ENCODE results near the gene ARSG.

Gene ARSG

GRCh38 chr17:68417317-68417716 lies 126.0 kb downstream of the ARSG start:
- Histone ChIP-seq H3K4me3 (ENCODE audit: low read length) (no peak overlapping the region), H3F3A (ENCODE audit: control insufficient read depth, insufficient read depth) (no peaks in the 10 kb centered on the region), H3K4me2 (ENCODE audit: low read length) (no peak overlapping the region), H3K79me2 (ENCODE audit: control insufficient read depth, low read length) (no peaks in the 10 kb centered on the region), H3K4me1 (ENCODE audit: control insufficient read depth, low read length) (peaks cover 3% of the 10 kb centered on the region; the same call in 1 of the 2 replicates), H3K27me3 (ENCODE audit: control insufficient read depth, low read length) (no peaks in the 10 kb centered on the region), H3K9me2 (replicated peaks; ENCODE audit: control insufficient read depth, low read length) (no peaks in the 10 kb centered on the region), H3K36me3 (ENCODE audit: control insufficient read depth, low read length) (no peaks in the 10 kb centered on the region), H3K27ac (ENCODE audit: low read depth, low read length) (no peak overlapping the region), H4K20me1 (ENCODE audit: control insufficient read depth, insufficient read depth, low read depth, low read length) (no peaks in the 10 kb centered on the region), H3K9me3 (ENCODE audit: control insufficient read depth, insufficient read depth, low read length) (no peaks in the 10 kb centered on the region)
- TF ChIP-seq EZH2phosphoT487 (IDR thresholded peaks at IDR 0.05; ENCODE audit: borderline replicate concordance, low read length): no peak
- no peak for TF ChIP-seq CTCF (IDR thresholded peaks at IDR 0.05; ENCODE audit: low read depth, low read length, poor library complexity, severe bottlenecking)

- H3K27me3 ChIP-seq (ENCODE audit: control insufficient read depth, low read length): no peaks in the 10 kb centered on the region
- H3K27ac ChIP-seq (ENCODE audit: low read depth, low read length): no peak overlapping the region
- H3F3A ChIP-seq (ENCODE audit: control insufficient read depth, insufficient read depth): no peaks in the 10 kb centered on the region
- no peaks in the 10 kb centered on the region for H3K9me3 ChIP-seq (ENCODE audit: control insufficient read depth, insufficient read depth, low read length)
- no peaks in the 10 kb centered on the region for H3K79me2 ChIP-seq (ENCODE audit: control insufficient read depth, low read length)
- H3K4me1 ChIP-seq (ENCODE audit: control insufficient read depth, low read length): peaks cover 3% of the 10 kb centered on the region; the same call in 1 of the 2 replicates
- no peaks in the 10 kb centered on the region for H4K20me1 ChIP-seq (ENCODE audit: control insufficient read depth, insufficient read depth, low read depth, low read length)
- H3K9me2 ChIP-seq (replicated peaks; ENCODE audit: control insufficient read depth, low read length): no peaks in the 10 kb centered on the region
- H3K4me3 ChIP-seq (ENCODE audit: low read length): no peak overlapping the region
- H3K4me2 ChIP-seq (ENCODE audit: low read length): no peak overlapping the region
- no peak for TF ChIP-seq EZH2phosphoT487 (IDR thresholded peaks at IDR 0.05; ENCODE audit: borderline replicate concordance, low read length)
- no peak for TF ChIP-seq CTCF (IDR thresholded peaks at IDR 0.05; ENCODE audit: low read depth, low read length, poor library complexity, severe bottlenecking)
- no peaks in the 10 kb centered on the region for H3K36me3 ChIP-seq (ENCODE audit: control insufficient read depth, low read length)
Observed at GRCh38 chr17:68418876-68419275, 127.6 kb downstream of the ARSG start.

GRCh38 chr17:68420065-68420464 lies 128.8 kb downstream of the ARSG start:
- Histone ChIP-seq H3K79me2 (ENCODE audit: control insufficient read depth, low read length) (no peaks in the 10 kb centered on the region), H4K20me1 (ENCODE audit: control insufficient read depth, insufficient read depth, low read depth, low read length) (no peaks in the 10 kb centered on the region), H3K4me1 (ENCODE audit: control insufficient read depth, low read length) (no peaks in the 10 kb centered on the region), H3K4me2 (ENCODE audit: low read length) (no peak overlapping the region), H3K9me2 (replicated peaks; ENCODE audit: control insufficient read depth, low read length) (no peaks in the 10 kb centered on the region), H3K4me3 (ENCODE audit: low read length) (no peak overlapping the region), H3K36me3 (ENCODE audit: control insufficient read depth, low read length) (no peaks in the 10 kb centered on the region), H3F3A (ENCODE audit: control insufficient read depth, insufficient read depth) (no peaks in the 10 kb centered on the region), H3K27ac (ENCODE audit: low read depth, low read length) (no peak overlapping the region), H3K27me3 (ENCODE audit: control insufficient read depth, low read length) (no peaks in the 10 kb centered on the region), H3K9me3 (ENCODE audit: control insufficient read depth, insufficient read depth, low read length) (no peaks in the 10 kb centered on the region)
- TF ChIP-seq CTCF (IDR thresholded peaks at IDR 0.05; ENCODE audit: low read depth, low read length, poor library complexity, severe bottlenecking) (no peak), EZH2phosphoT487 (IDR thresholded peaks at IDR 0.05; ENCODE audit: borderline replicate concordance, low read length) (no peak)

- no peaks in the 10 kb centered on the region for H3K36me3 ChIP-seq (ENCODE audit: control insufficient read depth, low read length)
- no peaks in the 10 kb centered on the region for H3K79me2 ChIP-seq (ENCODE audit: control insufficient read depth, low read length)
- no peaks in the 10 kb centered on the region for H4K20me1 ChIP-seq (ENCODE audit: control insufficient read depth, insufficient read depth, low read depth, low read length)
- no peaks in the 10 kb centered on the region for H3K9me3 ChIP-seq (ENCODE audit: control insufficient read depth, insufficient read depth, low read length)
- no peaks in the 10 kb centered on the region for H3F3A ChIP-seq (ENCODE audit: control insufficient read depth, insufficient read depth)
- H3K27me3 ChIP-seq (ENCODE audit: control insufficient read depth, low read length): no peaks in the 10 kb centered on the region
- H3K4me3 ChIP-seq (ENCODE audit: low read length): no peak overlapping the region
- H3K9me2 ChIP-seq (replicated peaks; ENCODE audit: control insufficient read depth, low read length): no peaks in the 10 kb centered on the region
- no peak overlapping the region for H3K27ac ChIP-seq (ENCODE audit: low read depth, low read length)
- no peak for TF ChIP-seq CTCF (IDR thresholded peaks at IDR 0.05; ENCODE audit: low read depth, low read length, poor library complexity, severe bottlenecking)
- no peak for TF ChIP-seq EZH2phosphoT487 (IDR thresholded peaks at IDR 0.05; ENCODE audit: borderline replicate concordance, low read length)
- no peak overlapping the region for H3K4me2 ChIP-seq (ENCODE audit: low read length)
- H3K4me1 ChIP-seq (ENCODE audit: control insufficient read depth, low read length): no peaks in the 10 kb centered on the region
Observed at GRCh38 chr17:68421486-68421885, 130.2 kb downstream of the ARSG start.
